Liver (tissue), 3 donors: ENCODE results near the gene C10orf62.

Experiments used
- CTCF ChIP-seq: fragments of 150-350 bp; IDR thresholded peaks from 2 replicates; pipeline ENCODE4 v1.5.1; 2017; ENCODE audit warnings: improper control_type of control experiment, low read depth, low read length; ENCODE audit not compliant: missing input control
- EGR1 ChIP-seq, 2 donors: IDR thresholded peaks; 2 replicates each; pipeline ENCODE4 v1.6.1; 2016 to 2018; ENCODE audit warnings: antibody characterized with exemption in 2 of 2, low read depth in 2 of 2
- GABPA ChIP-seq, 2 donors: IDR thresholded peaks in 1 of 2; conservative IDR thresholded peaks in 1 of 2; 2 replicates each; pipeline ENCODE4 v1.6.1; 2016; ENCODE audit warnings: antibody characterized with exemption in 2 of 2, mild to moderate bottlenecking in 1 of 2, moderate library complexity in 1 of 2
- JUND ChIP-seq, 2 donors: IDR thresholded peaks; 2 replicates each; pipeline ENCODE4 v1.6.1; 2016; ENCODE audit warnings: antibody characterized with exemption in 2 of 2
- RAD21 ChIP-seq, 2 donors: IDR thresholded peaks; 2 replicates each; pipeline ENCODE4 v1.6.1; 2016; ENCODE audit warnings: antibody characterized with exemption in 2 of 2, mild to moderate bottlenecking in 2 of 2
- REST ChIP-seq: IDR thresholded peaks from 2 replicates; pipeline ENCODE4 v1.6.1; 2016; ENCODE audit warnings: antibody characterized with exemption, mild to moderate bottlenecking
- SP1 ChIP-seq: IDR thresholded peaks from 2 replicates; pipeline ENCODE4 v1.6.1; 2018; ENCODE audit warnings: antibody characterized with exemption, mild to moderate bottlenecking
- TAF1 ChIP-seq: conservative IDR thresholded peaks from 2 replicates; pipeline ENCODE4 v1.6.1; 2016; ENCODE audit warnings: antibody characterized with exemption, mild to moderate bottlenecking
- YY1 ChIP-seq: IDR thresholded peaks from 2 replicates; pipeline ENCODE4 v1.6.1; 2016; ENCODE audit warnings: antibody characterized with exemption, mild to moderate bottlenecking
- TF ChIP-seq, protein P1 (sequence below): IDR thresholded peaks from 2 replicates; pipeline ENCODE4 v1.6.1; 2016; ENCODE audit warnings: antibody characterized with exemption
- TF ChIP-seq, protein P2 (sequence below): IDR thresholded peaks from 2 replicates; pipeline ENCODE4 v1.6.1; 2016; ENCODE audit warnings: antibody characterized with exemption
- TF ChIP-seq, protein P3 (sequence below): IDR thresholded peaks from 2 replicates; pipeline ENCODE4 v1.6.1; 2016; ENCODE audit warnings: antibody characterized with exemption
- donor health status: healthy.
- donor health status: healthy.

DNA sequence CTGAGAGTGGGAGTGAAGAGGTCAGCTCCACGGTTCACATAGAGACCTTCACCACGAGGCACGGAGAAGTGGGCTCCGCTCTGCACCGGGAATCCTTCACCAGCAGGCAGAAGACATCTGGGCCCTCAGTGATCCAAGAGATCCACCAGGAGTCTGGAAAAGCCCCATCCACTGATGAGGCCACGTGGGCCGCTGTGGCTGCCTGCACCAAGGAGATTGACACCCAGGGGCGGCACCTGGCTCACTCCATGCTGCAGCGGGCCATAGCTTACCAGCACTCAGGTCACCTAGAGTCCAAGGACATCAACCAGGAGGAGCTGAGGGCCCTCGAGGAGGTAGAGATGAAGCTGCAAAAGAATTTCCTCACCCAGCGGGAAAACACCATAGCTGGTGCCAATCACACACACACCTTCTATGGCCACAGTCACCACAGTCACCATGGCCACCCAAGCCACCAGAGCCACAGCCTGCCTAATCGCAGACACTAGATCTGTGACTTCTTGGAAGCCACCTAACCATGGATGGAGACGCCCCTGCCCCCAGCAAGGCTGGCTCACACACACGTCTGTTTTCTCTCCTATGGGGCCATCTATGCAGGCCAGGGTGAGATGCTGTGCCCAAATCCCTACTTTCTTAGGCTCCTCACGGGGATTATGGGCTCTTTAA, 694 bp downstream of the C10orf62 start:
- no peak for TF ChIP-seq YY1
- TF ChIP-seq SP1, result no peak
- TF ChIP-seq CTCF, result no peak
- TF ChIP-seq, protein P1, sequence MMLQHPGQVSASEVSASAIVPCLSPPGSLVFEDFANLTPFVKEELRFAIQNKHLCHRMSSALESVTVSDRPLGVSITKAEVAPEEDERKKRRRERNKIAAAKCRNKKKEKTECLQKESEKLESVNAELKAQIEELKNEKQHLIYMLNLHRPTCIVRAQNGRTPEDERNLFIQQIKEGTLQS, result no peak
- TF ChIP-seq RAD21 (IDR thresholded peaks at IDR 0.05), result no peak
- TF ChIP-seq TAF1, result no peak
- TF ChIP-seq, protein P2, sequence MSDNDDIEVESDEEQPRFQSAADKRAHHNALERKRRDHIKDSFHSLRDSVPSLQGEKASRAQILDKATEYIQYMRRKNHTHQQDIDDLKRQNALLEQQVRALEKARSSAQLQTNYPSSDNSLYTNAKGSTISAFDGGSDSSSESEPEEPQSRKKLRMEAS, result no peak
- TF ChIP-seq GABPA (IDR thresholded peaks at IDR 0.05 in 1 of 2, conservative IDR thresholded peaks at IDR 0.05 in 1 of 2), result no peak
- TF ChIP-seq JUND (IDR thresholded peaks at IDR 0.05), result no peak
- TF ChIP-seq, protein P3, sequence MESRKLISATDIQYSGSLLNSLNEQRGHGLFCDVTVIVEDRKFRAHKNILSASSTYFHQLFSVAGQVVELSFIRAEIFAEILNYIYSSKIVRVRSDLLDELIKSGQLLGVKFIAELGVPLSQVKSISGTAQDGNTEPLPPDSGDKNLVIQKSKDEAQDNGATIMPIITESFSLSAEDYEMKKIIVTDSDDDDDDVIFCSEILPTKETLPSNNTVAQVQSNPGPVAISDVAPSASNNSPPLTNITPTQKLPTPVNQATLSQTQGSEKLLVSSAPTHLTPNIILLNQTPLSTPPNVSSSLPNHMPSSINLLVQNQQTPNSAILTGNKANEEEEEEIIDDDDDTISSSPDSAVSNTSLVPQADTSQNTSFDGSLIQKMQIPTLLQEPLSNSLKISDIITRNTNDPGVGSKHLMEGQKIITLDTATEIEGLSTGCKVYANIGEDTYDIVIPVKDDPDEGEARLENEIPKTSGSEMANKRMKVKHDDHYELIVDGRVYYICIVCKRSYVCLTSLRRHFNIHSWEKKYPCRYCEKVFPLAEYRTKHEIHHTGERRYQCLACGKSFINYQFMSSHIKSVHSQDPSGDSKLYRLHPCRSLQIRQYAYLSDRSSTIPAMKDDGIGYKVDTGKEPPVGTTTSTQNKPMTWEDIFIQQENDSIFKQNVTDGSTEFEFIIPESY, result no peak
- TF ChIP-seq REST, result no peak
- no peak for TF ChIP-seq EGR1 (IDR thresholded peaks at IDR 0.05; ENCODE audit: low read depth in 2 of 2)
